ENCODE results near the gene RAB4B. TPM values are rescaled to one million over a fixed set of nuclear protein-coding genes. Genes with fewer than 3 reads are reported as not detected.
"Not testable (repeated sequence)": the region's sequence is repeated elsewhere in the genome, so short reads cannot be mapped to it uniquely, and the experiment has no call there.

RAB4B gene
- total and polyA plus RNA-seq, 10 donors, result 36.8 to 95.3 (median 58.8) TPM

- not testable (repeated sequence) for H3K9me3 ChIP-seq; H3K27me3 ChIP-seq (replicated peaks in 1 of 7); DNase-seq; H3K36me3 ChIP-seq
- Histone ChIP-seq H3K27ac (peak overlapping the region in 6 of 8 donors; percentile 48 to 82 (median 66)), H3K4me3 (peak overlapping the region in 1 of 8 donors; percentile 15), H3K4me1 (peaks cover 18 to 67% (median 45%) of the 10 kb centered on the region in 6 donors)
- WGBS, 5 donors, result 35 to 41% (median 37%) methylated on average over 6 of the region's 6 CpGs
- TF ChIP-seq CTCF (IDR thresholded peaks at IDR 0.05 in 8 of 11, conservative IDR thresholded peaks at IDR 0.05 in 3 of 11), result peak; percentile 47 to 91 (median 80)
- intact Hi-C loops (cut with DNase I; ENCODE audit: low total_unique reads), result loop anchor here (5.0 kb wide), 1 partner anchor 157 kb away; no protein-coding TSS in a partner anchor
These were observed 41.6 kb downstream of the RAB4B start for GRCh38 chr19:40819479-40820234.

- H3K4me3 ChIP-seq, result peak overlapping the region in 1 of 8 donors; percentile 44
- TF ChIP-seq POLR2A (IDR thresholded peaks at IDR 0.05), result no peak
- TF ChIP-seq POLR2AphosphoS5 (IDR thresholded peaks at IDR 0.05), result peak in 1 of 3 donors; percentile 27
- H3K27ac ChIP-seq, result peak overlapping the region in 6 of 8 donors; percentile 51 to 87 (median 76)
- H3K27me3 ChIP-seq (replicated peaks in 1 of 7), result no peaks in the 10 kb centered on the region
- H3K36me3 ChIP-seq, result peaks cover 0 to 6% (median 3%) of the 10 kb centered on the region in 6 donors
- no peaks in the 10 kb centered on the region for H3K9me3 ChIP-seq
- intact Hi-C loops (cut with DNase I; ENCODE audit: low total_unique reads), result loop anchor here (5.0 kb wide), 1 partner anchor 160 kb away; no protein-coding TSS in a partner anchor
- DNase-seq, result no peak
- WGBS, 5 donors, result 80 to 88% (median 86%) methylated on average over 21 to 22 of the region's 22 CpGs
- peaks cover 18 to 68% (median 45%) of the 10 kb centered on the region in 6 donors for H3K4me1 ChIP-seq
These were observed 44.1 kb downstream of the RAB4B start for GRCh38 chr19:40822161-40822560.

GRCh38 chr19:40822704-40823553, 44.9 kb downstream of the RAB4B start:
- intact Hi-C loops (cut with DNase I; ENCODE audit: low total_unique reads), result loop anchor here (5.0 kb wide), 1 partner anchor 161 kb away; no protein-coding TSS in a partner anchor
- 43 to 57% (median 48%) methylated on average over 9 of the region's 9 CpGs for WGBS, 5 donors
- Histone ChIP-seq H3K27ac (peak overlapping the region in 7 of 8 donors; percentile 51 to 87 (median 69)), H3K4me3 (peak overlapping the region in 1 of 8 donors; percentile 44), H3K36me3 (peaks cover 0 to 14% (median 3%) of the 10 kb centered on the region in 6 donors), H3K4me1 (peaks cover 18 to 61% (median 42%) of the 10 kb centered on the region in 6 donors)
- H3K27me3 ChIP-seq (replicated peaks in 1 of 7); H3K9me3 ChIP-seq; DNase-seq: not testable (repeated sequence)

- WGBS, 5 donors, result 79 to 86% (median 84%) methylated on average over 16 of the region's 16 CpGs
- intact Hi-C loops (cut with DNase I; ENCODE audit: low total_unique reads), result loop anchor here (5.0 kb wide), 1 partner anchor 163 kb away; no protein-coding TSS in a partner anchor
- peak overlapping the region in 1 of 8 donors; percentile 83 for H3K27ac ChIP-seq
- DNase-seq; H3K9me3 ChIP-seq; H3K4me3 ChIP-seq; H3K27me3 ChIP-seq (replicated peaks in 1 of 7): not testable (repeated sequence)
- peaks cover under 1 to 41% (median 22%) of the 10 kb centered on the region in 6 donors for H3K4me1 ChIP-seq
- H3K36me3 ChIP-seq, result peaks cover 0 to 24% (median 3%) of the 10 kb centered on the region in 6 donors
These were observed 46.9 kb downstream of the RAB4B start for GRCh38 chr19:40824916-40825315.

- H3K4me3 ChIP-seq; H3K27ac ChIP-seq; H3K27me3 ChIP-seq (replicated peaks in 1 of 7); H3K9me3 ChIP-seq; DNase-seq; intact Hi-C loops (cut with DNase I; ENCODE audit: low total_unique reads): not testable (repeated sequence)
- WGBS, 5 donors, result 92 to 96% (median 95%) methylated on average over 2 to 6 of the region's 6 CpGs; no CpG with 5 or more reads in 2 of the 5 donors
- Histone ChIP-seq H3K4me1 (peaks cover 0 to 35% (median 19%) of the 10 kb centered on the region in 6 donors), H3K36me3 (peaks cover 0 to 24% (median 3%) of the 10 kb centered on the region in 6 donors)
These were observed 47.5 kb downstream of the RAB4B start for GRCh38 chr19:40825460-40826095.

DNA sequence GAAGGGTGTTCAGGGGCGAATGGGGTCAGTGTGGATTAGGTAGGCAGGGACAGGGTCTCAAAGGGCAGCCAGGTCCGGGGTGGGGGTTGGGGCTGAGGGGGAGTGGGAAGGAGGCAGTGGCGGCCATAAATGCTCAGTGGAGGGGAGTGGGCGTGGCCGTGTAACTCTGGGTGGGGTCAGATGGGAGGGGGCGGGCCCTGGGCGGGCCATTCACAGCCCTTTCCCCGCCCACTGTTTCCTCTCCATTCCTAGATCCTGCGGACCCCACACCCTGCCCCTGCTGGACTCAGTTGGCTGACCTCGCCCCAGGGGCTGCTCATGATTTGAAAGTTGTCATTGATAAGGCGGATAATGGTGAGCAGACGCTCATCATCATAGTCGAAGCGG, 48.3 kb downstream of the RAB4B start:
- peaks cover 0 to 32% (median 19%) of the 10 kb centered on the region in 6 donors for H3K4me1 ChIP-seq
- H3K4me3 ChIP-seq; H3K27me3 ChIP-seq (replicated peaks in 1 of 7); intact Hi-C loops (cut with DNase I; ENCODE audit: low total_unique reads); H3K9me3 ChIP-seq; DNase-seq: not testable (repeated sequence)
- H3K27ac ChIP-seq, result peak overlapping the region in 1 of 8 donors; percentile 54
- WGBS, 5 donors, result 82 to 91% (median 88%) methylated on average over 6 to 9 of the region's 14 CpGs
- peaks cover 0 to 24% (median 3%) of the 10 kb centered on the region in 6 donors for H3K36me3 ChIP-seq
